ENCODE measurements around the gene AKT2. TPM values are rescaled to one million over a fixed set of nuclear protein-coding genes. Genes with fewer than 3 reads are reported as not detected.

The AKT2 gene
- 76.0 and 91.1 TPM in 2 replicates for total RNA-seq

DNA sequence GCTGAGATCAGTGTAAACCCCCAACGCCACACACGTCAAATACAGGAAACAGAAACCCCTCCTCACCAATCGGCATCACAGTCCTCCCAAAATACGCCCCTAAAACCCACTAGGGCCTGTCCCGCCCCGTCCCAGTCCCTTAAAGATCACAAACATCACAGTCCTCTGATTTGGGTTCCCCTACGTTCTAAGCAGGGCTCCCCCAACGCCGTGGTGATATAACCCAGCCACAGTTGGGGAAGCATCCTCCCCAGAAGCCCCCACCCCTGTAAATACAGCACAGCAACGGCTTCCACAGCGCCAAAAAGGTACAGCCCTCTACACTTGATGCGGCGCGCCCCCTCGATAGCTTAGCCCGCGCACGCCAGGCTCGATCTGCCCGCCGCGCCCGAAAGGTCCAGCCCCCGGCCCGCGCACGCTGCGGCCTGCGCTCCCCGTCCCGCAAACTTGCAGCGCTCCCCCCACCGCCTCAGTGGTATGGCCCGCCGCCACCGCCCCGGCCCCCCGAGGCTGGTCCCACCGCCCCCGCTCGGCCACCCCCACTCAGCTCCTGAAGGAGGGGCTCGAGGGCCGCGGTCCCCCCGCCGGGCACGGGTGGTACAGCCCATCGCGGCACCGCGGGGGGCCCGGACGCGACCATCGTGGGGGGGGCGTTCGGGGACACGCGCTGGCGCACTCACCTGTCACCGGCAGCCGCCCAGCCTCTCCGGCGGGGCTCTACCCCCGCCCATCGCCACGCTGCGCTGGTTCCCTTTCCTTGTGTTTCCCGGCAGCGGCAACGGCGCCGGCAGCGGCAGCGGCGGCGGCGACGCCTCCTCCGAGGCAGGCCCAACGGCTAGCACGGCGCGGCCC lies at the start of gene AKT2:
TSS of gene AKT2 (minus strand) at position 845 of the 852 bp plus-strand sequence. CDS start 20,078 bp downstream, outside the sequence.

DNA sequence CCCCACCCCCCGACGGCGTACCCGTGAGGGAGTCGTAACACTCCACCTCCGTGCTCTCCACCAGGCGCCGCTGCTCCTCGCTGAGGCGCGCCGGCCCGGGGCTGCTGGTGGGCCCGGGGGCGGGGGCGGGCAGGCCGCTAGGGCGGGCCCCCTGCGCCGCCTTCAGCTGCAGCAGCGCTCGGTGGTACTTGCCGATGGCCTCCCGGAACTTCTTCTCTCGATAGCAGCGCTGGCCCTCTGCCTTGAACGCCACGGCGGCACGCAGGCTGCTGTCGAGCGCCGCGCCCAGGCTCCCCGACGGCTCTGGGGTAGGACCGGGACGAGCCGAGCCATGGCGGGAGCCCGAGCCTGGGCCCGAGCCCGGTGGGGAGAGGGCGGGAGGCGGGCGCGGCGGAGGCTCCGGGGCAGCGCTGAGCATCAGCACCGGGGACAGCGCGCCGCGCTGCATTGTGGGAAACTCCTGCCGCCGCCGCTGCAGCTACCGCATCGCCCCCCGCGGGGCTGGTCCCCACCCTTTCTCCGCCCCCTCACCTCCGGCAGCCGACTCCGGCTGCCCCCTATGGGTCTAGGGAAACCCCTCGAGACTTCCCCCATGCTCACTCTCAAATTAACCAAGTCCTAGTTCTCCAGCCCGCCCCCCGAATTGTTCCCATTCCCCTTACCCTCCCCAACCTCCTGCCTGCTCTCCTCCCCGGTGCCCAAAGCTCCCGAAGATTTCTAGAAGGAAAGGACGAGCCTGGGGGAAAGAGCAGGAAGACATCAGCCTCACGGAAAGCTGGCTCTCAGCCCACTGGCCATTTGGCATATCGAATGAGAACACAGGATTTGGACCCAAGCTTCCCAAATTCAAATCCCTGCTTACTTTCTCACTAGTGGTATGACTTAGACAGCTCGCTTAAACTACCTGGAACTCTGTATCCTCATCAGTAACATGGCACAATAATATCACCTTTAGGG lies 66.9 kb downstream of the AKT2 start, which contains the start of gene TTC9B:
TSS of gene TTC9B (minus strand) at position 451 of the 957 bp plus-strand sequence. CDS start at position 448, 3 bp downstream.

DNA sequence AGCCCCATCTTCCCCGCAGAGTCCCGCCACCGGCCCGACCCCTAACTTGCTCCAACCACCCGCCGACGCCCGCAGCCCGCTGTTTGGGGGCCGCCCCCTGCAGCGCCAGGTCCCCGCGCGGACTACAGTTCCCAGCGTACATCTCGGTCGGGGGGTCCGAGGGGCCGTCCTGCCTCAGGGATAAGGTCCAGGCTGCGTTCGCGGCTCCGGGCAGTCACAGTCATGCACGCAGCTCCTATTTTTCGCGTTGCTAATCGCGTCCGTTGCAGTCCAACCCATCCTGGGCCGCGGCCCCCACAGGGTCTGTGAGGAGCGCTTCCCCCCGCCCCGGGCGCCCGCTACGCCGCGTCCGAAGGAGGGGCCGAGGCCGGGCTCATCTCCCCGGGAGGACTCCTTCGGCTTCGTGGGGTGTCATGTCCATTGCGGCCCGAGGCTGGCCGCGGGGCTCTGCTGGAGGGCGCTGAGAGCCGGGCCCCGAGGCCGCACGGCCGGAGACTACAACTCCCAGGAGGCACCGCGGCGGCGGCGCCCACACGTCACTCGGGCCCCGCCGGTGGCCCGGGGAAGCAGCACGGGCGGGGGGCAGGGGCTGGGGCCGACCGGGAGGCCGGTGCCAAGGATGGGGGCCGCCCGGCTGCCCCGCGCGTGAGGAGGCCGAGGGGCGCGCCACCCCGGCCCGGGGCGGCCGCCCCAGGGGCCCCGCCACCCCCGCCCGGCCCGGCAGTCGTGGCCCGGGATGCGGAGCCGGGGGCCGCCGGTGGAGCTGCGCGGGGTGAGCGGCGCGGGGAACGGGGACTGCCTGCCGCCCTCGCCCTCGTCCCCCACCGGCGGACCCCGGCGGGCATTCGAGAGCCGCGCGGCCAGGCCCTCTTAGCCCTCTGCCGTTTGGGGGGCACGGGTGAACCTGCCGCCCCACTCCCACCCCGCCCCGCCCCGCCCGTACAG lies 94.0 kb downstream of the AKT2 start, which contains the start of gene MAP3K10:
TSS of gene MAP3K10 (plus strand) at position 536 of the 945 bp plus-strand sequence. CDS start 606 bp downstream, outside the sequence.

Other genes starting within 250 kb of the AKT2 start
- 16.3 and 21.1 TPM in 2 replicates for gene ZNF780B, start 229.1 kb downstream of the AKT2 start, total RNA-seq
- 19.6 and 23.2 TPM in 2 replicates for gene ZNF780A, start 194.4 kb downstream of the AKT2 start, total RNA-seq
- gene MAP3K10, start 93.9 kb downstream of the AKT2 start, total RNA-seq: 8.9 and 11.8 TPM in 2 replicates
- not detected in 2 replicates for gene TTC9B, start 67.0 kb downstream of the AKT2 start, total RNA-seq
- gene CCNP, start 58.7 kb downstream of the AKT2 start, total RNA-seq: 0.09 TPM in 1 of 2 replicates, not detected in the other
- 3.6 and 10.6 TPM in 2 replicates for gene C19orf47, start 63.1 kb upstream of the AKT2 start, total RNA-seq
- 497 and 582 TPM in 2 replicates for gene PLD3, start 63.4 kb upstream of the AKT2 start, total RNA-seq
- under 0.01 and 0.14 TPM in 2 replicates for gene HIPK4, start 104.8 kb upstream of the AKT2 start, total RNA-seq
- 0.89 and 1.2 TPM in 2 replicates for gene PRX, start 128.0 kb upstream of the AKT2 start, total RNA-seq
- gene SERTAD1, start 140.6 kb upstream of the AKT2 start, total RNA-seq: 16.1 and 17.2 TPM in 2 replicates
- 14.7 and 20.2 TPM in 2 replicates for gene SERTAD3, start 159.0 kb upstream of the AKT2 start, total RNA-seq
- 49.3 and 56.1 TPM in 2 replicates for gene BLVRB, start 180.4 kb upstream of the AKT2 start, total RNA-seq
- gene SPTBN4, start 181.7 kb upstream of the AKT2 start, total RNA-seq: 0.30 and 0.97 TPM in 2 replicates